HK-2 (cell line): Measurements from ENCODE around the gene TCF7L2.

Experiments
- DNase-seq: peaks from one replicate; pipeline ENCODE4 v3.0.0-alpha.2; 2018; ENCODE audit not compliant: unreplicated experiment

The TCF7L2 gene

DNA sequence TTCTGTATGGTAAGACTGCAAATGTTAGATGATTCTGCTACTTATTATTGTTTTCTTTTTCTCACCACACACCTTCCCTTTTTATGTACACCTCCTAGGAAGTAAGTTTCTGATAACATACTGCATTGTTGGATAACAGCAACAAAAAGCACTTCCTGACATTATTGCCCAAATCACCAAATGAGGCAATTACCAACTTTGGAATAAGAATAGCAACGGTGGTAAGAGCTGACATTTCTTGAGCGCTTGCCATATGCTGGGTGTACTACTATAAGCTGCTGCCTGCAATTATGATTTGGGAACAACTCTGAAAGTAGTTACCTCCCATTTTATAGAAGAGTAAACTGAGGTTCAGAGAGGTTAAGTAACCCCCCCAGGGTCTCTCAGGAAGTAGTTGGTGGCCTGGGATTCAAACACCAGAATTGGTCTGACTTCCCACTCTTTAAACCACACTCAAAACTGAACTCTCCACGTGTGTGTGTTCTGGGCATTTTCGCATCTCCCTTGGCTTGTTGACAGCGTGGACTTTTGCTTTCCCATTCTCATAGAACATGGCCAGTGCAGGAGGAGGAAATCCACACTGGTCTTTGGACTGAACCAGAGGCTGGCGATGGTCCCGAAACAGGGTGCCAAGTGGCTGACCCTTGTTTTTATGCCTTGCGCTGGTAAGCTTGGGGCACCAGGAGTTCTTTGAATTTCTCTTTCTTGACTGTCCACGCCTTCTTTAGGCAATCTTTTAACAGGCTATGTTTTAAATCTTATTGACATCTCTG, 71.4 kb downstream of the TCF7L2 start:
- no peak for DNase-seq

DNA sequence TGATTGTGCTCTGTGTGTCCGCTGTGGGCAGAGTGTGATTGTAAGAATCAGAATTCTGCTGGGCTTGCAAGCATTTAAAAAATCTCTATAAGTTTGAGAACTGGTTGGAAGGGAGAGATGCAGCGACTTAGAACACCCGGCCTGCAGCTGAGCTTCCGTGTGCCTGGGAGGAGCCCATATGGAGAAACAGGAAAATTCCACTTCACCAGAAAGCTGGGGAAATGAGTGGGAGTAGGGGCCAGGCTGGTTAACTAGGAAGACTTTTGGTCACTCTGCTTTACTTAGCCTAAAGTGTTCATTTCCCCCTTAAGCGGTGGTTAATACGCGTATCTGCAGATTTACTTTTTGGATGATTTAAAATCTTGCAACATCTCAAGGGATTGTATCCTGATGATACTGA, 72.2 kb downstream of the TCF7L2 start:
- no peak for DNase-seq

DNA sequence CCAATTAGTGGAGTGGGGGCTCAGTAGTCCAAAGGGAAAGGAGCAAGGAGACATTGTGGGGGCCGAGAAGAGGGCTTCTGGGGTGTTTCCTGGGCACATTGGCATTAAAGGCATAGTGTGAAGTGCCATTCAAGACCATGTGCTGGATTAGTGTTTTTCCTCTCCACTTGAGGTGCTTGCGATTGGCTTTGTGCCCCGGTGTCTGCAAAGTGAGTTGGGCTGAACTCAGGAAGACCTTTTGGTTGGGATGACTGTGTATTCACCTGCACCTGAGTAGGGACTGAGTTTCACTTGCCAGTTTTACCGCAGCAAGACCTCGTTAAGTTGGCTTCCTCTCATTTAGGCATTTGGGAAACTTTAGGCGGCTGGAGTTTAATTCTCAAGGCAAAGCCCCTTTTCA, 73.0 kb downstream of the TCF7L2 start:
- no peak for DNase-seq

DNA sequence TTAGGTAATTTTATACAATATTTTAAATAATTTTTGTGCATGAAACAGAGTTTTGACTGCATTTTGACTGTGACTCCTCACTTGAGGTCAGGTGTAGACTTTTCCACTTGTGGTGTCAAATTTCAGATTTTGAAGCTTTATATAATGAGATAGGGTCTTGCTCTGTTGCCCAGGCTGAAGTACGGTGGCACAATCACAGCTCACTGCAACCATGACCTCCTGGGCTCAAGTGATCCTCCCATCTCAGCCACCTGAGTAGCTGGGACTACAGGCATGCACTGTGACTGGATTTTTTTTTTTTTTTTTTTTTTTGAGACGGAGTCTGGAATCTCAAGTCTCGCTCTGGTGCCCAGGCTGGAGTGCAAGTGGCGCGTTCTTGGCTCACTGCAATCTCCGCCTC, 74.9 kb downstream of the TCF7L2 start:
- no peak for DNase-seq

DNA sequence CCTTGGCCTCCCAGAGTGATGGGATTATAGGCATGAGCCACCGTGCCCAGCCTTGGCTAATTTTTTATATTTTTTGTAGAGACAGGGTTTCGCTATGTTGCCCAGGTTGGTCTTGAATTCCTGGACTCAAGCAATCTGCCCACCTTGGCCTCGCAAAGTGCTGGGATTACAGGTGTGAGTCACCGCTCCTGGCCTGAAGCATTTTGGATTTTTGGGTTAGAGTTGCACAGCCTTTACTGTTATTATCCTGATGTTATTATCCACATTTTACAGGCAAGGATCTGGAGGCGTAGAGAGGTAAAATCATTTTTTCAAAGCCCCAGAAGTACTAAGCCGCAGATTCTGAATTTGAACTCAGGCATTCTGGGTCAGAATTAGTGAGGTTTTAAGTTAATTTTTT, 75.4 kb downstream of the TCF7L2 start:
- DNase-seq: no peak

DNA sequence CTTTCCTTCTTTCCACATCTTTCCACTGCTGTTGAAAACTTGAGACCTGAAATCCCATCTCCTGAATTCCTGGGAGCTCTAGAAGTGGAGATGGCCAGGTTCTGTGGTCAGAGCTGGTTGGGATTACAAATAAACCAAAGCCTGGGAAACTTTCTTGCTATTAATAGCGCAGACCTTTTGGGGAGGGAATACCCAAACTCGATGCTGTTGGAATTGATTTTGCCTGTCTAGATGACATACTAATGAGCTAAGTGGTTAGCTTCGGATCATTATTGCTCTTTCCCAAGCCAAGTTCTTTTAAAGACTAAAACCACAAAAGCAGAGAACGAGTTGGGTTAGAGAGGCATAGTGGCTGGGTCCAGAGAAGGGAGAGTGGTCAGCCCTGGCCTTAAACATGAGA, 76.6 kb downstream of the TCF7L2 start:
- DNase-seq: no peak

DNA sequence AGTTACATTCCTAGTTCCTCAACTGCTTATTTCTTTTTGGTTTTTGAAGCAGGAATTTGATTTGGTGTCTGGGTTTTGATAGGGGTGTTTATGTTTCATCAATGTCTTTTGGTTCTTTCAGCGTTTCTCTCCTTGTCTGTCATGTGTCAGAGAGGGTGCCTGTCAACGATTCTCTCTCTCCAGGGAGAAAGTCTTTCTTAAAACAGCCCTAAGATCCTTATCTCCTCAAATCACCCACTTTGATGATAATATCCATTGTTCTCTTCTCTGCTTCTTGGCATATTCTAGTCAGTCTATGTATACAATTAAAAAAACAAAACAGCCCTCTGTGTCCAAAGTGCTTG, 77.2 kb downstream of the TCF7L2 start:
- no peak for DNase-seq

DNA sequence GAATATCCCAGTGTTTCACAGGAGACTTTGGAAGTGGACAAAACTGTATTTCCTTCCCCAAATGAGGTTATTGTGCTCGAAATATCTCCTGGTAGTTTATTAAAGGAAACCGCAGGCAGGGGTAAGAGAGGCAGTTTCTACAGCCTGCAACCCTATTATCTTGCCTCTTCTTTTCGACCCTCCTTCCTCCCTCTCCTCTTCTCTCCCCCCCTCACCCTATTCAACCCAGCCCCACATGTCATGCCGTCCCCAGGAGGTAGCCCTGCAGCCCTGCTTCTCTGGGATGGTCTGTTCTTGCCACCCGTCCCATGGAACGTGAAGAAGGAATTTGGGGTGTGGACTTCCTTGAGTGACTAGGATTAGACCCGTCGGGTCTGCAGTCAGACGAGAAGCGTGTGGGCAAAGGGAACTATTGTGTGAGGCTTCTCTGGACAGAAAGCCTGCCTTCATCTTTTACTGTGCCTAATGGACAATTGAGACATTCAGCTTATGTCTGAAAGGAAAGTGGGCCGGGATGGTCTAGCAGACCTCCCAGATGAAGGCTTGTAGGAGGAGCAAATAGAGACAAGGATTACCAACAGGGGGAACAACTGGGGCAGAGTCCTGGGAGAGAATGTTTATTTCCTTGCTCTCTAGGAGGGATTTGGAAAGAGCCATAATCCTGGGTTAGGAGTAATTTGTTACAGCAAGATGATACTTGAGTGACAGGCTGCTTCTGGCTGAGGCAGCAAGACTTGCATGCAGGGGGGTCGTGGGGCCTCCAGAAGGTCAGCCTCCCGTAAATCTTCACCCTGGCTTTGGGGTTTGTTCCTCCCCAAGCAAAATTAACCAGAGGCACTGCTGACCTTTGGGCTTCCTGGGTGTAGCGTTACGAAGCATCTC, 77.8 kb downstream of the TCF7L2 start:
- no peak for DNase-seq

DNA sequence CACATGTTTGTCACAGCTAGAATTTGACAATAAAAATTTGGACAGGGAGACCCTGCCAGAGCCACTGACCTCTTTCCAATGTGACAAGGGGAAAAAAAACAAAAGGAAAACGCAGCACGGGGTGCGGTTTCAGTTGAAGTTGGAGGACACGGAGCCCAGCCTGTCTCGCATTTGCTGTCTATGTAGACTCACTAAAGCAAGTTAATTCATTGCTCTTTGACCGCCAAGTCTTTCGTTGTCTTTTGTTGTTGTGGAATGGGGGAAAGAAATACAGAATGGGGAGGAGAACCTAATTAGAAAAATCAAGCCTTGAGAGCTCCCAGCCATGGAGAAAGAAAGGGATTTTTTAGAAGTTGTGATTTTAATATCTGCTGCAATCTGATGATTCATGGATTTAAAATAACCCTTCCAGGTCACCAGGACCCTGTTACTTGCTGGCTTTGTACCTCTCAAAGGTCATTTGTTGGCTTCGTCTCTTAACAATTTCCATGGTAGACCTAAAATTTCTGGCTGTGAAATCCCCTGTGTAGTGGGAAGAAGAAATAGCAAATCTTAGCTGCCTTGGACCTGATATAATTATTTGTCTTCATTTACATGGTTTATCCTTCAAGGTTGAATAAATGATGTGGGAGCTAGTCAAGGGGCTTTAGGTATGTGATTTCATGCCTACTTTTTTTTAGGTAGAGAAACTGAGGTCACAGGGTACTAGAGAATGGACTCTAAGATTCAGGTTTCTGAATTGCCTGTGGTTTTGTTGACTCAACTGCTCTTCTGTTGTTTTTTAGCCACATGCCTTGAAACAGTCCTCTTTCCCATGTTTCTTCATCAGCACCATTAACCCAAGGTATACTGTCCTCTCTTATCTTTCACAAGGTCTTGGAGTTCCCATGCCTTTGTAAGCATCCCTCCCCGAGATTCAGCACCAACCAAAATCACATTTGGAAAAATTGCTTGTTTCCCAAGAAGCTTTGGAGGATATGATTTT, 78.7 kb downstream of the TCF7L2 start:
- DNase-seq: no peak

DNA sequence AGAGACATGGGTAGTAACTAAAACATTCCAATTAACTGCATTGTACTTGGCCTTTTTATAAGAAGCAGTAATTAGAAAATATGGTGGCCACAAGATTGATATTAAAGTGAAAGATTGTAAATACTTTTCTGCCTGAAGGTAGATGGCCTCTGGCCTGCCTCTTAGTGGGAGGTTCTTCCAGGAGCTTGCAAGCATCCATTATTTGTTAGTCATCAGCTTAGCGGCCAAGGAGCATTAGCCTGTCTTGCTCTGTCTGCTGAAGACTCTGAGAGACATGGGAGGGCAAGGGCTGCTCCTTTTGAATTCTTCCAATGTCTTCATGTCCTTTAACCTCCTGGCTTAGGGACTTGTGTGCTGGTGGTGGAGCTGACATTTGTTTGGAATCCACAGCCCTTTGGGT, 80.4 kb downstream of the TCF7L2 start:
- DNase-seq: no peak

DNA sequence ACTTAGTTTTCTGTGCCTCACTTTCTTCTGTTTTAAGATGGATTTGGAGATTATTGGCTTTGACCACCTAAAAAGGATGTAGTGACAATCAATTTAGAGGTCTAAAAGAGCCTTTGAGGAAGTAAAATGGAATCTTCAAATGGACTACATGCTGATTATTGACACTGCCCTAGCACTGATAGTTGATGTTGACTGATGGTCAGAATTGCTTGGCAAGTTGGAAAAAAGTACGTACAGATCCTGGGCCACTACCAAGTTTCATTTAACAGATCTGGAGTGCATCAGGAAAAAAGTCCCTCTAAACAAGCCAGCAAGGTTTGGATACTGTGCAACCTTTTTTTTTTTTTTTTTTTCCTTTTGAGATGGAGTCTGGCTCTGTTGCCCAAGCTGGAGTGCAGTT, 81.1 kb downstream of the TCF7L2 start:
- DNase-seq: no peak

DNA sequence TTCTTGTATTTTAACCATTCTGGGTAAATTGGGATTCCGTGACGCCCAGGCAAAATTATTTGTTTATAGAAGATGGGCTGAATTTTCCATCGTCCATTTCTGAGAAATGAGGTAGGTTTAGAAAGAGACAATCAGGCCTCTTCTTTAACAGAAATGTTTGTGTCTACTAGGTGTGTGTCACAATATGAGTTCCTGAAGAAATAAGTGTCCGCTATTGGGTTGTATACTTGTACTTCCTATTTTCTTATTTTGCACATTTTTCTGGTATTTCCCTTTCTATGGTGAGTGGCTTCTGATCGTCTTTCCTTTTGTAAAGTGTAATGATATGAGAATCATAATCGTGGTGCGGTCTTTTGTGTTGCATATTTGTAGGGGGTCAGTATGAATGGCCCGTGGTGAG, 83.9 kb downstream of the TCF7L2 start:
- DNase-seq: no peak

DNA sequence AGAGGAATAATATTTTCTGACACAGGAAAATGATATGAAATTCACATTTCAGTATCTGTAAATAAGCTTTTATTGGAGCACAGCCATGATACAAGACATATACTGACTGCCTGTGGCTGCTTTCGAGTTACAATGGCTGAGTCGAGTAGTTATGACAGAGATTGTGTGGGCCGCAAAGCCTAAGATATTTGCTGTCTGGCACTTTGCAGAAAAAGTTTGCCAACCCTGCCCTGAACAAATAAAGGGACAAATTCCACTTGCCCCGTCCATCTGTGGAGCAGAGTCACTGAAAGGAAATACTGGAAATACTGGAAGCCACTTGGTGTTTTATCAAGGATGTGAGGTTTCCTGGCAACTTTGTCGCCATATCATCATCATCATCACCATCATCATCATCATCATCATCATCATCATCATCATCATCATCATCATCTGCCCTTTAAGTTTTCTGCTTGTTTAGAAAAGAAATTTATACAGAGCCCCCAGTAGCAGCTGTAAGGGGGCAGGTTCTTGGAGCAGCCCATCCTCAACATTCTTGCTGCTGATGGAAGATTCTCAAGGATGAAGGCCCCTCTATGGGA, 85.8 kb downstream of the TCF7L2 start:
- no peak for DNase-seq

DNA sequence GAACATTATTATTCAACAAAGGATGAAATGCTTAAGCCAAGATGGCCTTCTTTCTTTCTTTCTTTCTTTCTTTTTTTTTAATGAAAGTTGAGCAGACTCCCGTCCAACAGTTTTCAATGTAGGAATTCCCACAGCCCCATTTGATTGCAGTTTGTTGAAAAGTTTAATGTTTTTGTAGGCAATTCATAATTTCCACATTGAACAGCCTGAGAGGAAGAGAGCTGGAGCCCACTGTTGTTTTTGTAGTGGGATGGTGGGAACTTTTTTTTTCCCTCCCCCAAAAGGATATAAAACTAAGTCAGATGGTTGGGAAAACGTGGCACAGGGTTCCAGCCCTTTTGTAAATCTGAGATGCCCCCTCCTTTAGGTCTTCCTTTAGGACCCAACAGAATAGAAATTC, 86.6 kb downstream of the TCF7L2 start:
- no peak for DNase-seq

DNA sequence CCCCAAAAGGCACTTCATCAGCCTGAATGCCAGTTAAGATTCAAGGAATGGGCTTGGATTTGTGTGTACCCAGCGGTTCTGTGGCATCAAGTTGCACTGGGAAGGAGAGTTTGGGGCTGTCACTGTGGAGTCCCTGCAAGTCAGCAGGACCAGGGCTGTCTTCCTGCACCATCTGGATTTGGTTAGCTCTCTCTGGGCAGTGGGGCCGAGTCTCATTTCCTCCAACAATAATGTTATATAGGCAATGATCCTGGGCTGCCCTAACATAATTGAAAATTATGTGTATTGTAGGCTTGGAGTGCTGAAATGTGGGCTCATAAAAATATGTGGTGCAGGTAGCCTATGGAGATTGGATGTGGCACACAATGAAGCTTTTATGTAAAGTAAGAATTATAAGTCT, 87.2 kb downstream of the TCF7L2 start:
- DNase-seq: no peak

DNA sequence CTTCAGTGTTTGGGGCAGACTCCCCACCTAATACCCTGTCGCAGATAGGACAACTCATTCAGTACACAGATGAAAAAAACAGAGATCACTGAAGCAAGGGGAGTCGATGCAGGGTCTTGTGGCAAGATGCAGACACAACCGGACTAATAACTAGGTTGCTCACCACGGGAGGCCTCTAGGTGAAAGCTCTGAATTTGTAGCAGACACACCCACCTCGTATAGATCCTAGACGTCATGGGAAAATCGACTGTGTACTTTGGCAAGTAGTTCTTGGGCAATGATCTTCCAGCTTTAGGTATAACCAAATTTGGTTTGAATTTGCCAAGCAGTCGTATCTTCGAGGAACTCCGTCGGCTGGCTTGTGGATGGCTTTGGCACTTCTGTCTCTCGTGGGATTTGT, 88.1 kb downstream of the TCF7L2 start:
- DNase-seq: no peak

DNA sequence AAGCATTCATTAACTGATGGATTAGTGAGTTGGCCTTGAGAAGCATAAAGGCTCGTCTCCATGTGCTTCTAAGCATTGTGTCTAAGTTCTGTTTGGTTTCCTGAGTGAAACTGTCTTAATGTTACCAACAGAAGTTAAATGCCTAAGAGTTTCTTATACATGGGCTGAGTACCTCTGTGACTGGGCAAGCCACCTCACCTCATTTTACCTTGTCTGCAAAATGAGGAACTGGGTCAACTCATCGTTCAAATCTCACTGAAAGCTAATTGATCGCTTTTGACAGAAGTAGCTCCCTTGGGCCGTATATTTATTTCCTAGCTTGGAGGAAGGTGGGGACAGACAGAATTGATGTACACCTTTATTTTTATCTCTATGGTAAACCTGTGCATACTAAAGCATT, 88.9 kb downstream of the TCF7L2 start:
- DNase-seq: no peak

DNA sequence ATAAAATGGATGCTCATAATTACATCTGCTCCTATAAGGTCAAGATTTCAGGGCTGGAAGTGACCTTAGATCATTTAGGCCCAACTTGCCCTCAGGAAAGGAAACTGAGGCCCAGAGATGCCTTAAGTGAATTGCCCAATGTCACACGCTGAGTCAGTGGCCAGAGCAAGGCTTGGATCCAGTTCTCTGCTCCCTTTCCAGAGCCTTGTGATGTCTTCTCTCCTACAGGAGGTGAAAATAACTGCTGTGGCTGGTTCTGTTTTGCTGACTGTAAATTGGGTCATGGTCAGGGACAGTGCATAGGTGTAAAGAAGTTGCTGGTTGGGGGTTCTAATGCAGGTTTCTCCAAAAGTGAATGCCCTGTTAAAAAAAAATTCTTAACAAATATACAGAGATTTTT, 91.3 kb downstream of the TCF7L2 start:
- DNase-seq: no peak

DNA sequence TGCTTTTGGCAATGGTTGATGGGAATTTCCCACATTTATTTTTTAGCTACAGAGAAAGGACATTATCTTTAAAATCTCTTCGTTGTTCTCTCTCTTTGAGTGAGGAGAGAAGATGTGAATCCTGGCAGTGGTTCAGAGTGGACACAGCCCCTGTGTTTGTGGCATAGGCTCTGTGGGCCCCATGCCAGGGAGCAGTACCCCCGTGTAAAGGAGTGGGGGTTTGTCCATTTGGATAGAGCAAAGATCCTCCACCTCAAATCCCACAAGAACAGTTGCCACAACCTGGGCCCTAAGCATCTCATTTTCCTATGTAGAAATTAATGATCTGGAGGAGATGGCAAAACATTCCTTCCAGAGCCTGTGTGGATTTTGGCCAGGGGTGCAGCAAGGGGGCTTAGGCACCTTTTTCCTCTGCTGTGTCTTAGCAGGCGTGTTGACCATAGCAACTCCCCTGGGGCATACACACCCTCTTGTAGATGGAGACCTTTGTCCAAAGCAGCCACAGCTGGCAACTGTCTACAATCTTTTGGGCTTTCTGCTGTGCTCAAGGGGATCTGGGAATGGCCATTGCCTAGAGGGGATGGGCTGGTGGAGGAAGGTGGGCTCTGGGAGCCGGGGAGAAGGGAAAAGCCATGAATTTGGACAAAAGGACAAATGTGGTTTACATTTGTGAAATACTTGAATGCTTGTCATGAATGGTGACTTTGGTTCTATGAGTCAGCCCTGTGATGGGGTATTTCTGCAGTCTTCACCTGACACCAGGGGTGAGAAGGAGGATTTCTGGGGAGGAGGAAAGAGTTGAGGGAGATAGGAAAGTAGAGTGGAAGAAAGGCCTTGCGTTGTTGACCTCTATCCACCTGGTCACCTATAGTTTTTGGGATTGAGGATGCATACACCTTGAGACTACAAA, 92.0 kb downstream of the TCF7L2 start:
- no peak for DNase-seq

DNA sequence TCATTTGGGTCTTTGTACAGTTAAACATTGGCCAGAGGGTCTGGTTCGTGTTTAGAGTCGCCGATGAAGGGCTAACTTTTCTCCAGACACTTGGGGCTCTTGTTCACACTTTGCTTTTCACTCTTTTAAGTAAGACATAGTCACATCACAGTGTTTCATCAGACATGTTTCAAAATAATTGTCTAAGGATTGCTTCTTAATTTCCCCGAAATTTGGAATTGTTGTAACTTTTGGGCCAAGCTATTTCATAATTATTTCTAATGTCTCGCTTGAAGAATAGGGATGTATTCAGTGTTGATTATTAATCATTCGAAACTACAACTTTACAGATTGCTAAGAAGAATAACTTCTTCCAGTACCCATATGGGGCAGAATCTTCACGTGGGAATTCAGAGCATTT, 92.8 kb downstream of the TCF7L2 start:
- no peak for DNase-seq
